ENCODE results near the gene OPRL1. TPM values are rescaled to one million over a fixed set of nuclear protein-coding genes. Genes with fewer than 3 reads are reported as not detected.
A peak's percentile ranks its signal among the peaks of the same experiment; 100 is the strongest.

The OPRL1 gene
- total RNA-seq, 3 donors from 2014 or later, result 0.26 to 0.76 (median 0.39) TPM

DNA sequence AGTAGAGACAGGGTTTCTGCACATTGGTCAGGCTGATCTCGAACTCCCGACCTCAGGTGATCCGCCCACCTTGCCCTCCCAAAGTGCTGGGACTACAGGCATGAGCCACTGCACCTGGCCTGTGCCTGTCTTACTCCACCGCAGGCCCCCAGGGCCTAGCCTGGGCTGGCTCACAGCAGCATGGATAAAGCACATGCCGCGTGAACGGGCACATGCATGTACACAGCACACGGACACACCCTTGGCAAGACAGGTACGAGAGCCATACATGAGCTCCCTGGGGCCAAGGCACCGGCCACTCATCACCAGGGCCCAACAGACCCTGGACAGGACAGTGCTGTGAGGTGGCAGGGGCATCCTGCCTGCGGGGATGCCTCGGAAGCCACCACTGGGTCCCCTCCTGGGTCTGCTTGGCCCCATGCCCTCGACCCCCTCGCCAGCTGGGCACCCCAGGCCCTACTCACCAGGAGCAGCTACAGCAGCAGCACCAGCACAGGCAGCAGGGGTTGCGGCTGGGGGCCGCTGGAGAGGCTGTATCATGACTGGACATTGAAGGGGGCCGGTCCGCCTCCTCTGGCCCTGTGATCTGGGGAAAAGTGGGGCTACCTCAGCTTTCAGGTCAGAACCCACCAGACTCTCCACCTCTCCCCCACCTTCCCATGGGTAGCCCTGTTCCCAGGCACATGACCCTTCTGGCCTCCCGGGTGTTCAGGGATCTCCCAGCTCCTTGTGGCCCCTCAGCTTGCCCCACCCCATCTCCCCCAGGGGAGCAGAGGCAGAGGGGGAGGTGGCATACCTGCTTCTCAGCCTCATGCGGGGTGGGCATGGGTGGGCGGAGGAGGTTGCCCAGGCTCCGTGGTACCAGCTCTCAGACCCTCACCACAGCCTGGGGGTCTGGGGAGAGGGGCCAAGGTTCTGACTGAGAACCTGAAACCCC is 3.6 kb upstream of the OPRL1 start:
- intact Hi-C loops (cut with DNase I, micrococcal nuclease), result no loop called here
- H3K4me3 ChIP-seq, result no peak overlapping the region
- H3K9me3 ChIP-seq, result no peaks in the 10 kb centered on the region
- H3K36me3 ChIP-seq (ENCODE audit: low read depth), result no peaks in the 10 kb centered on the region
- peaks cover 12% of the 10 kb centered on the region for H3K4me1 ChIP-seq (ENCODE audit: low read depth)
- TF ChIP-seq, protein P1, sequence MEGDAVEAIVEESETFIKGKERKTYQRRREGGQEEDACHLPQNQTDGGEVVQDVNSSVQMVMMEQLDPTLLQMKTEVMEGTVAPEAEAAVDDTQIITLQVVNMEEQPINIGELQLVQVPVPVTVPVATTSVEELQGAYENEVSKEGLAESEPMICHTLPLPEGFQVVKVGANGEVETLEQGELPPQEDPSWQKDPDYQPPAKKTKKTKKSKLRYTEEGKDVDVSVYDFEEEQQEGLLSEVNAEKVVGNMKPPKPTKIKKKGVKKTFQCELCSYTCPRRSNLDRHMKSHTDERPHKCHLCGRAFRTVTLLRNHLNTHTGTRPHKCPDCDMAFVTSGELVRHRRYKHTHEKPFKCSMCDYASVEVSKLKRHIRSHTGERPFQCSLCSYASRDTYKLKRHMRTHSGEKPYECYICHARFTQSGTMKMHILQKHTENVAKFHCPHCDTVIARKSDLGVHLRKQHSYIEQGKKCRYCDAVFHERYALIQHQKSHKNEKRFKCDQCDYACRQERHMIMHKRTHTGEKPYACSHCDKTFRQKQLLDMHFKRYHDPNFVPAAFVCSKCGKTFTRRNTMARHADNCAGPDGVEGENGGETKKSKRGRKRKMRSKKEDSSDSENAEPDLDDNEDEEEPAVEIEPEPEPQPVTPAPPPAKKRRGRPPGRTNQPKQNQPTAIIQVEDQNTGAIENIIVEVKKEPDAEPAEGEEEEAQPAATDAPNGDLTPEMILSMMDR (IDR thresholded peaks at IDR 0.05), result no peak
- ATAC-seq (no peak), DNase-seq (no peak)

DNA sequence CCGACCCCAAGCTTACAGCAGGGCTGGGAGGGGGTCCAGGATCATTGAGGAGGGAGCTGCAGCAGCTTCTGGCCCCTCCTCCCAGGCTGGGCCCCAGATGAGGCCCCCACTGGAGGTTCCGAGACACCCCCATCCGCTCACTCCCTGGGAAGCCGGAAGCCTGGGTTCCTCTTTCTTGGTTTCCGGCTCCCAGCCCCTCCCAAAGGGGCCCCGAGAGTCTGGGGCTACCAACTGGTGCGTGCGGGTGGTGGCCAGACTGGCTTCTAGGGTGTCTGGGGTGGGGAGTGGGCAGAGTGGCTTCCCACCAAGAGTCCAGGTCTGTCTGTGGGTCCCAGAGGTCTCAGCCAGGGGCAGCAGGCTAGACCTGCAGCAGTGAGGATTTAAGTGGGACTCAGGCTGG is 2.8 kb upstream of the OPRL1 start:
- intact Hi-C loops (cut with DNase I, micrococcal nuclease), result no loop called here

DNA sequence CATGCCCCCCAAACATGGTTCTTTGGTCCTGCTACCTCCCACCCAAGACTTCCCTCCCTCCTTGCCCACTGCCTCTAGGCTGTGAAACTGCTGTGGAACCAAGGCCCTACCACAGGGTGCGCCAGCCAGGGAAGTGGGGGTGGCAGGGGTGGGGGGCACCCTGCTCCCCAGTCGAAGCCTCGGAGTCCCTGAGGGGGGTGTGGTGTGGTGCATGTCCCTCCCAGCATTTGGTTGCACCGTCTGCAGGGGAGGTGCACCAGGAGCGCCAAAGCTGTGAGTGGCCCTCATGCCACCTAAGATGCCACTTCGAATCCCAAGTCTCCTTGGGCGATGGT is 2.4 kb upstream of the OPRL1 start:
- Histone ChIP-seq H3K36me3 (ENCODE audit: low read depth) (no peaks in the 10 kb centered on the region), H3K4me3 (no peak overlapping the region), H3K4me1 (ENCODE audit: low read depth) (peaks cover 12% of the 10 kb centered on the region), H3K9me3 (no peaks in the 10 kb centered on the region)
- intact Hi-C loops (cut with DNase I, micrococcal nuclease), result no loop called here
- DNase-seq, result no peak
- no peak for ATAC-seq
- TF ChIP-seq, protein P1 (IDR thresholded peaks at IDR 0.05), result no peak

More for the DNA sequence above, 2.8 kb upstream of the OPRL1 start:
- H3K4me3 ChIP-seq, result no peak overlapping the region
- DNase-seq (peak in 1 of 3 donors; percentile 82), ATAC-seq (peak; percentile 33)
- peaks cover 12% of the 10 kb centered on the region for H3K4me1 ChIP-seq (ENCODE audit: low read depth)
- no peaks in the 10 kb centered on the region for H3K9me3 ChIP-seq
- no peaks in the 10 kb centered on the region for H3K36me3 ChIP-seq (ENCODE audit: low read depth)
- TF ChIP-seq, protein P1 (IDR thresholded peaks at IDR 0.05), result no peak

DNA sequence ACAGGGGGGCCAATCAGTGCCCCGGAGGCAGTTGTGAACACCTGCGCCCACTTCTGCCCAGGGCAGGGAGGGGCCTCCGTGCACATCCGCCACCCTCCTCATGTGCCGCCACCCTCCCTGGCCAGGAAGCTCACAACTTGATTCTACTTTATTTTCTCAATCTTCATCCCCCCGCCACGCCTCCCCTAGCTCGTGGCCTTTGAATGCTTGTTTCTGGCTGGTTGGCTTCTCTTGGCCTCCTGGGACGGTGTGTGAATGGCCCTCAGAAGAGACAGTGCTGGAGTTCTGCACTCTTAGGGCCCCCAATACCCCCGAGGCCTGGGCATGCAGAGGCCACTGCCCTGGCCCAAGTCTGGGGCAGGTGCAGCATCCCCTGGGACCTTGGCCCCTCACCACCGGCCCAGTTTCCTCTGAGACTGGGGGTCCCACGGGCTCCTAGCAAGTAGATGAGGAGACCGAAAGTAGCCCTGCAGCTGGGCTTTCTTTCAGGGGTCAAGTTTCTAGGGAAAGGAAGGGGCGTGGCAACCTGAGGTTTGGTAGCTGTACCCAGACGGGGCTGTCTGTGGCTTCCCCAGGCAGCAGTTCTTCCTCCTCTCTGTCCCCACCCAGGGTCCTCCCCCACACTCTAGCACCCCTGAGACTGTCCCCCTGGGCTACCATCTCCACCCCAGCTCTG is 1.9 kb upstream of the OPRL1 start:
- ATAC-seq, result peak; percentile 58
- peaks cover 12% of the 10 kb centered on the region for H3K4me1 ChIP-seq (ENCODE audit: low read depth)

DNA sequence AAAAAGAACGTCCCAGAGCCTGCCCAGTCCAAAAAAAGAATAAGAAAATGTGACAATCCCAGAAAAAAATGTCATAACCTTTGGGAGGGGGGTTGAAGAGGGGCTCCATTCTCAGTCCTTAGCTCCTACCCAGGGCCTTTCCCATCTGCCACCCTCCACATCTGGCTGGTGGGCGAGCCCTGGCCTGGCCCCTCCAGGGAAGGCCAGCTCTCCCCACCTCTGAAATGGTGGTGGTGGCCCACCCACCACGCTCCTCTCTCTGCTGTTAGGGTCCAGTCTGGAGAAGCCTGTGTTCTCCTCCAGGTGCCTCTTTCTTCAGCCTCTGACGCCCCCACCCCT is 979 bp upstream of the OPRL1 start:
- Histone ChIP-seq H3K4me1 (ENCODE audit: low read depth) (peaks cover 14% of the 10 kb centered on the region), H3K9me3 (no peaks in the 10 kb centered on the region), H3K36me3 (ENCODE audit: low read depth) (no peaks in the 10 kb centered on the region), H3K4me3 (peak overlapping the region; percentile 42)
- DNase-seq, result no peak
- intact Hi-C loops (cut with DNase I, micrococcal nuclease), result no loop called here
- TF ChIP-seq, protein P1 (IDR thresholded peaks at IDR 0.05), result no peak
- ATAC-seq, result no peak

More for the DNA sequence above, 1.9 kb upstream of the OPRL1 start:
- no peaks in the 10 kb centered on the region for H3K36me3 ChIP-seq (ENCODE audit: low read depth)
- no peak overlapping the region for H3K4me3 ChIP-seq
- peak in 2 of 3 donors; percentile 54 to 86 for DNase-seq
- TF ChIP-seq, protein P1 (IDR thresholded peaks at IDR 0.05), result no peak
- H3K9me3 ChIP-seq, result no peaks in the 10 kb centered on the region
- intact Hi-C loops (cut with DNase I, micrococcal nuclease), result no loop called here

Data from mucosa of descending colon (tissue), 3 donors.